Occipital lobe (tissue), 2 donors: ENCODE measurements around the gene HABP2. TPM values are rescaled to one million over a fixed set of nuclear protein-coding genes. Genes with fewer than 3 reads are reported as not detected.

Experiments used
- DNase-seq: peaks from one replicate; lab custom pipeline; 2025; lab: John Stamatoyannopoulos, UW
- total RNA-seq: library from RNA; depleted of rRNA; stranded (reverse); fragments of >200 nt; gene quantifications from one replicate; pipeline ENCODE4 v1.2.3, GENCODE V29; 2014

The HABP2 gene
- total RNA-seq = 0.31 TPM

- DNase-seq = no peak
Measured at GRCh38 chr10:113552701-113553100, at the start of gene HABP2. Gene HABP2 (plus strand): TSS chr10:113553053. CDS start chr10:113553122, 69 bp downstream.

- DNase-seq = no peak
Measured at GRCh38 chr10:113503930-113504329, 48.9 kb upstream of the HABP2 start.

- DNase-seq = no peak
Measured at GRCh38 chr10:113504423-113504822, 48.4 kb upstream of the HABP2 start.

GRCh38 chr10:113506476-113506875 is 46.4 kb upstream of the HABP2 start:
- DNase-seq = no peak

GRCh38 chr10:113511419-113511818 is 41.4 kb upstream of the HABP2 start:
- DNase-seq = no peak

GRCh38 chr10:113515161-113515560 is 37.7 kb upstream of the HABP2 start:
- DNase-seq = no peak

- DNase-seq = no peak
Measured at GRCh38 chr10:113515601-113516000, 37.3 kb upstream of the HABP2 start.

GRCh38 chr10:113516061-113516460 is 36.8 kb upstream of the HABP2 start:
- no peak for DNase-seq

- no peak for DNase-seq
Measured at GRCh38 chr10:113517165-113517900, 35.5 kb upstream of the HABP2 start.

- no peak for DNase-seq
Measured at GRCh38 chr10:113517901-113518260, 35.0 kb upstream of the HABP2 start.

GRCh38 chr10:113518415-113518814 is 34.4 kb upstream of the HABP2 start:
- no peak for DNase-seq

- DNase-seq = no peak
Measured at GRCh38 chr10:113518816-113519591, 33.8 kb upstream of the HABP2 start.

- no peak for DNase-seq
Measured at GRCh38 chr10:113519681-113520115, 33.2 kb upstream of the HABP2 start.

GRCh38 chr10:113520261-113520660 is 32.6 kb upstream of the HABP2 start:
- DNase-seq = no peak

- DNase-seq = peak; percentile 8
Measured at GRCh38 chr10:113520690-113521474, 32.0 kb upstream of the HABP2 start.

- DNase-seq = no peak
Measured at GRCh38 chr10:113521475-113521795, 31.4 kb upstream of the HABP2 start.

GRCh38 chr10:113522460-113522859 is 30.4 kb upstream of the HABP2 start:
- DNase-seq = no peak

- no peak for DNase-seq
Measured at GRCh38 chr10:113523071-113523470, 29.8 kb upstream of the HABP2 start.

- DNase-seq = no peak
Measured at GRCh38 chr10:113523628-113524027, 29.2 kb upstream of the HABP2 start.

GRCh38 chr10:113524120-113524519 is 28.7 kb upstream of the HABP2 start:
- no peak for DNase-seq

- DNase-seq = no peak
Measured at GRCh38 chr10:113524539-113525490, 28.0 kb upstream of the HABP2 start.
